GM06990 (cell line): ENCODE data around the gene LIPC.

ENCODE experiments used
- DNase-seq: peaks from one replicate; pipeline ENCODE4 v3.0.0-alpha.2; 2011; ENCODE audit not compliant: insufficient read length; ENCODE audit errors: extremely low read depth
- H3K27me3 ChIP-seq: replicated peaks from 2 replicates; pipeline ENCODE4 v1.6.0; 2011; ENCODE audit warnings: low read length; ENCODE audit not compliant: control insufficient read depth, insufficient read depth
- H3K36me3 ChIP-seq: 2 replicates; pipeline ENCODE4 v1.5.1; 2011; ENCODE audit warnings: low read length; ENCODE audit not compliant: control insufficient read depth, insufficient read depth
- H3K4me3 ChIP-seq: replicated peaks from 2 replicates; pipeline ENCODE4 v1.5.1; 2011; ENCODE audit warnings: low read depth, mild to moderate bottlenecking, control low read depth, low read length
- CTCF ChIP-seq: IDR thresholded peaks from 2 replicates; pipeline ENCODE4 v1.5.1; 2011; ENCODE audit warnings: low read length, control low read depth, mild to moderate bottlenecking, inconsistent platforms; ENCODE audit not compliant: insufficient read depth, poor library complexity, severe bottlenecking

Gene LIPC

GRCh38 chr15:58406811-58407210 lies 25.0 kb upstream of the LIPC start:
- TF ChIP-seq CTCF: no peak
- no peaks in the 10 kb centered on the region for H3K27me3 ChIP-seq
- no peaks in the 10 kb centered on the region for H3K36me3 ChIP-seq
- H3K4me3 ChIP-seq: no peak overlapping the region
- no peak for DNase-seq

GRCh38 chr15:58407236-58407775 lies 24.5 kb upstream of the LIPC start:
- Histone ChIP-seq H3K4me3 (no peak overlapping the region), H3K27me3 (no peaks in the 10 kb centered on the region), H3K36me3 (no peaks in the 10 kb centered on the region)
- TF ChIP-seq CTCF: no peak
- no peak for DNase-seq

GRCh38 chr15:58407778-58408177 lies 24.0 kb upstream of the LIPC start:
- Histone ChIP-seq H3K27me3 (no peaks in the 10 kb centered on the region), H3K4me3 (no peak overlapping the region), H3K36me3 (no peaks in the 10 kb centered on the region)
- TF ChIP-seq CTCF: no peak
- DNase-seq: no peak

- Histone ChIP-seq H3K27me3 (no peaks in the 10 kb centered on the region), H3K36me3 (no peaks in the 10 kb centered on the region), H3K4me3 (no peak overlapping the region)
- no peak for TF ChIP-seq CTCF
- DNase-seq: no peak
Observed at GRCh38 chr15:58409861-58410260, 21.9 kb upstream of the LIPC start.

GRCh38 chr15:58410353-58410752 lies 21.4 kb upstream of the LIPC start:
- Histone ChIP-seq H3K4me3 (no peak overlapping the region), H3K36me3 (no peaks in the 10 kb centered on the region), H3K27me3 (no peaks in the 10 kb centered on the region)
- no peak for TF ChIP-seq CTCF
- DNase-seq: no peak

GRCh38 chr15:58413253-58413652 lies 18.5 kb upstream of the LIPC start:
- no peak overlapping the region for H3K4me3 ChIP-seq
- no peak for DNase-seq
- no peaks in the 10 kb centered on the region for H3K27me3 ChIP-seq
- no peak for TF ChIP-seq CTCF
- H3K36me3 ChIP-seq: no peaks in the 10 kb centered on the region
